HEK293 (cell line): ENCODE data around the gene PRR19.

Experiments
- CTCF ChIP-seq: fragments of 450-650 bp; formaldehyde crosslinking; IDR thresholded peaks from 2 replicates; pipeline ENCODE4 v1.5.1; 2016; ENCODE audit warnings: missing biosample characterization, missing genetic modification characterization
- PBX3 ChIP-seq: sonication (generic); formaldehyde crosslinking; IDR thresholded peaks from 2 replicates; pipeline ENCODE4 v1.8.1; 2022; ENCODE audit warnings: mild to moderate bottlenecking, moderate library complexity, missing genetic modification reagents
- ZNF510 ChIP-seq: fragments of 450-650 bp; formaldehyde crosslinking; IDR thresholded peaks from 2 replicates; pipeline ENCODE4 v1.5.1; 2018; ENCODE audit warnings: mild to moderate bottlenecking, missing genetic modification characterization, missing biosample characterization; ENCODE audit not compliant: insufficient replicate concordance
- ZNF776 ChIP-seq: fragments of 450-650 bp; formaldehyde crosslinking; IDR thresholded peaks from 2 replicates; pipeline ENCODE4 v1.5.0; 2017; ENCODE audit warnings: missing biosample characterization, missing genetic modification characterization, borderline replicate concordance

DNA sequence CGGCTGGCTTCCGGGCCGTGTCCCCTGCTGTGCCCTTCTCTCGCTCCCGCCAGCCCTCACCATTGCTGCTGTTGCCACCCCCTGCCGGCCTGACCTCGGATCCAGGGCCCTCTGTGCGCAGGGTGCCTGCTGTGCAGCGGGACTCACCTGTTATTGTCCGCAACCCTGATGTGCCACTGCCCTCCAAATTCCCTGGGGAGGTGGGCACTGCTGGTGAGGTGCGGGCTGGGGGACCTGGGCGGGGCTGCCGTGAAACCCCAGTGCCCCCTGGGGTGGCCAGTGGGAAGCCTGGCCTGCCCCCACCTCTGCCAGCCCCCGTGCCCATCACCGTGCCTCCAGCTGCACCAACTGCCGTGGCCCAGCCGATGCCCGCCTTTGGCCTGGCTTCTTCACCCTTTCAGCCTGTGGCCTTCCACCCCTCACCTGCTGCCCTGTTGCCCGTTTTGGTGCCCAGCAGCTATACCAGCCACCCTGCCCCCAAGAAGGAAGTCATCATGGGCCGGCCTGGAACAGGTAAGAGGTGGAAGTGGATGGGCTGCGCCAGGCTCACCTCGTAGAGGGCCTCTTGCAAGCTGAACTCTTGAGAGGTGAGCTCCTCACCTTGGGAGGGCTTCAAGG lies 27.8 kb upstream of the PRR19 start:
- TF ChIP-seq CTCF (no peak), ZNF510 (tag by site-specific recombination) (no peak), ZNF776 (tag by site-specific recombination) (no peak), PBX3 (CRISPR knock-in tag) (no peak)
